Upper lobe of left lung (tissue), 6 donors: ENCODE results near the gene XCR1. TPM values are rescaled to one million over a fixed set of nuclear protein-coding genes. Genes with fewer than 3 reads are reported as not detected.

Experiments used
- ATAC-seq, 2 donors: fragments of 200-7000 bp; cut with Tn5 transposase; one replicate each; pipeline ENCODE4 v1.9.1; 2022; ENCODE audit warnings: mild to moderate bottlenecking in 2 of 2, moderate library complexity in 2 of 2; ENCODE audit not compliant: low FRiP score in 2 of 2
- DNase-seq, 2 donors: peaks; one replicate each; pipeline ENCODE4 v3.0.0-alpha.2; 2019 to 2020
- H3K27ac ChIP-seq, 4 donors: fragments of 200-600 bp; sonication (generic); one replicate each; pipeline ENCODE4 v1.5.1; 2016 to 2019
- H3K27me3 ChIP-seq, 4 donors: fragments of 200-600 bp; sonication (generic); one replicate each; pipeline ENCODE4 v1.5.1; 2017 to 2019
- H3K36me3 ChIP-seq, 4 donors: fragments of 200-600 bp; sonication (generic); one replicate each; pipeline ENCODE4 v1.5.1; 2016 to 2019
- H3K4me1 ChIP-seq, 4 donors: fragments of 200-600 bp; sonication (generic); one replicate each; pipeline ENCODE4 v1.5.1; 2018 to 2019
- H3K4me3 ChIP-seq, 4 donors: fragments of 200-600 bp; sonication (generic); one replicate each; pipeline ENCODE4 v1.5.1; 2017 to 2019; ENCODE audit warnings: mild to moderate bottlenecking in 2 of 4, moderate library complexity in 1 of 4
- H3K9me3 ChIP-seq, 4 donors: fragments of 200-600 bp; sonication (generic); one replicate each; pipeline ENCODE4 v1.5.1; 2018 to 2019
- CTCF ChIP-seq, 6 experiments: fragments of 450-650 bp in 4 of 6; fragments of 200-600 bp in 2 of 6; sonication (generic) in 2 of 6; IDR thresholded peaks; one replicate each; pipeline ENCODE4 v1.5.1; 2016 to 2019; ENCODE audit warnings: antibody characterized with exemption in 6 of 6
- EP300 ChIP-seq, 4 donors: sonication (generic); formaldehyde crosslinking; IDR thresholded peaks; one replicate each; pipeline ENCODE4 v1.5.1; 2017; ENCODE audit warnings: antibody characterized with exemption in 4 of 4, control low read depth in 2 of 4
- POLR2A ChIP-seq, 4 donors: fragments of 450-650 bp; IDR thresholded peaks; one replicate each; pipeline ENCODE4 v1.5.1; 2016 to 2017; ENCODE audit warnings: antibody characterized with exemption in 4 of 4, mild to moderate bottlenecking in 2 of 4
- POLR2AphosphoS5 ChIP-seq, 2 donors: sonication (generic); formaldehyde crosslinking; IDR thresholded peaks; one replicate each; pipeline ENCODE4 v1.5.1; 2017; ENCODE audit warnings: antibody characterized with exemption in 2 of 2
- WGBS, 2 donors: methylation state at CpG; one replicate each; pipeline ENCODE4 v1.1.5; 2017 to 2018; 5-methylcytosine and 5-hydroxymethylcytosine counted together
- total RNA-seq, 6 donors: library from RNA; depleted of rRNA in 4 of 6; stranded (reverse); fragments of >200 nt in 4 of 6; gene quantifications; one replicate each; pipeline versions ENCODE4 v1.1.0 to v1.2.1, GENCODE V29; 2016 to 2021
- donor health status: DM: no; HTN: no; CAD: no; lungs with moderate emphysema.
- donor health status: DM: no; HTN: yes; CAD: no; lungs with severe emphysema.

The XCR1 gene
- total RNA-seq, 6 donors from 2014 or later = 0.15 to 0.47 (median 0.28) TPM; not detected in 2

GRCh38 chr3:45992133-45992729 lies 35.1 kb downstream of the XCR1 start:
- DNase-seq (no peak), ATAC-seq (no peak)
- H3K27me3 ChIP-seq = no peaks in the 10 kb centered on the region
- TF ChIP-seq POLR2A (IDR thresholded peaks at IDR 0.05) = no peak
- no peak for TF ChIP-seq CTCF (IDR thresholded peaks at IDR 0.05)
- no peak for TF ChIP-seq POLR2AphosphoS5 (IDR thresholded peaks at IDR 0.05)
- TF ChIP-seq EP300 (IDR thresholded peaks at IDR 0.05) = no peak
- no peaks in the 10 kb centered on the region for H3K9me3 ChIP-seq
- H3K4me1 ChIP-seq = peaks cover 59 to 85% (median 64%) of the 10 kb centered on the region in 4 donors
- WGBS, 2 donors = 63 to 72% methylated on average over 2 of the region's 2 CpGs
- no peaks in the 10 kb centered on the region for H3K36me3 ChIP-seq
- peak overlapping the region; percentile 28 to 99 (median 74) for H3K27ac ChIP-seq
- H3K4me3 ChIP-seq = no peak overlapping the region

GRCh38 chr3:45991341-45991740 lies 35.9 kb downstream of the XCR1 start:
- H3K4me1 ChIP-seq = peaks cover 68 to 92% (median 72%) of the 10 kb centered on the region in 4 donors
- peak overlapping the region in 3 of 4 donors; percentile 18 to 50 (median 39) for H3K27ac ChIP-seq
- TF ChIP-seq EP300 (IDR thresholded peaks at IDR 0.05) (no peak), CTCF (IDR thresholded peaks at IDR 0.05) (no peak), POLR2A (IDR thresholded peaks at IDR 0.05) (no peak), POLR2AphosphoS5 (IDR thresholded peaks at IDR 0.05) (no peak)
- WGBS, 2 donors = 75 to 82% methylated on average over 5 to 6 of the region's 6 CpGs
- DNase-seq = no peak
- H3K36me3 ChIP-seq = no peaks in the 10 kb centered on the region
- no peaks in the 10 kb centered on the region for H3K27me3 ChIP-seq
- no peak for ATAC-seq
- H3K9me3 ChIP-seq = no peaks in the 10 kb centered on the region
- H3K4me3 ChIP-seq = no peak overlapping the region

GRCh38 chr3:45990181-45990580 lies 37.1 kb downstream of the XCR1 start:
- H3K36me3 ChIP-seq = no peaks in the 10 kb centered on the region
- H3K4me1 ChIP-seq = peaks cover 72 to 97% (median 80%) of the 10 kb centered on the region in 4 donors
- no peak overlapping the region for H3K4me3 ChIP-seq
- DNase-seq (no peak), ATAC-seq (no peak)
- TF ChIP-seq EP300 (IDR thresholded peaks at IDR 0.05) = no peak
- no peak for TF ChIP-seq CTCF (IDR thresholded peaks at IDR 0.05)
- no peak for TF ChIP-seq POLR2A (IDR thresholded peaks at IDR 0.05)
- no peak for TF ChIP-seq POLR2AphosphoS5 (IDR thresholded peaks at IDR 0.05)
- H3K27ac ChIP-seq = peak overlapping the region in 2 of 4 donors; percentile 80 to 86
- no peaks in the 10 kb centered on the region for H3K27me3 ChIP-seq
- no peaks in the 10 kb centered on the region for H3K9me3 ChIP-seq
- WGBS, 2 donors = 53 to 57% methylated on average over 3 of the region's 3 CpGs

- peaks cover 63 to 94% (median 73%) of the 10 kb centered on the region in 4 donors for H3K4me1 ChIP-seq
- H3K9me3 ChIP-seq = no peaks in the 10 kb centered on the region
- TF ChIP-seq CTCF (IDR thresholded peaks at IDR 0.05) (no peak), POLR2A (IDR thresholded peaks at IDR 0.05) (no peak), POLR2AphosphoS5 (IDR thresholded peaks at IDR 0.05) (no peak), EP300 (IDR thresholded peaks at IDR 0.05) (no peak)
- peak overlapping the region in 3 of 4 donors; percentile 31 to 86 (median 80) for H3K27ac ChIP-seq
- no peaks in the 10 kb centered on the region for H3K27me3 ChIP-seq
- ATAC-seq (no peak), DNase-seq (no peak)
- no peak overlapping the region for H3K4me3 ChIP-seq
- H3K36me3 ChIP-seq = peaks cover 0 to 11% (median 8%) of the 10 kb centered on the region in 4 donors
- WGBS, 2 donors = 86 to 91% methylated on average over 2 of the region's 2 CpGs
Measured at GRCh38 chr3:45988804-45989203, 38.5 kb downstream of the XCR1 start.

- H3K36me3 ChIP-seq = peaks cover 0 to 16% (median 10%) of the 10 kb centered on the region in 4 donors
- H3K9me3 ChIP-seq = no peaks in the 10 kb centered on the region
- no peaks in the 10 kb centered on the region for H3K27me3 ChIP-seq
- no peak overlapping the region for H3K4me3 ChIP-seq
- peak in 1 of 2 donors; percentile 78 for DNase-seq
- peak in 1 of 2 donors; percentile 5 for ATAC-seq
- peak overlapping the region; percentile 77 to 86 (median 79) for H3K27ac ChIP-seq
- TF ChIP-seq POLR2AphosphoS5 (IDR thresholded peaks at IDR 0.05) (no peak), EP300 (IDR thresholded peaks at IDR 0.05) (no peak), POLR2A (IDR thresholded peaks at IDR 0.05) (no peak)
- peaks cover 59 to 90% (median 69%) of the 10 kb centered on the region in 4 donors for H3K4me1 ChIP-seq
- WGBS, 2 donors = 39 to 55% methylated on average over 3 to 4 of the region's 4 CpGs
Measured at GRCh38 chr3:45988362-45988761, 38.9 kb downstream of the XCR1 start.
